ENCODE results near the gene SLC30A7. TPM values are rescaled to one million over a fixed set of nuclear protein-coding genes. Genes with fewer than 3 reads are reported as not detected.
"Not testable (repeated sequence)": the region's sequence is repeated elsewhere in the genome, so short reads cannot be mapped to it uniquely, and the experiment has no call there.

SLC30A7 gene
- total RNA-seq, 1 donor from 2014 or later = 30.1 TPM

GRCh38 chr1:100942304-100943046, 46.6 kb downstream of the SLC30A7 start:
- H3K4me3 Mint-ChIP-seq = no peak overlapping the region
- H3K9me3 Mint-ChIP-seq = peaks cover 6% of the 10 kb centered on the region
- peaks cover 58% of the 10 kb centered on the region for H3K36me3 Mint-ChIP-seq
- no peak for TF ChIP-seq CTCF (conservative IDR thresholded peaks at IDR 0.05)
- DNase-seq (ENCODE audit: extremely low spot score, unreplicated experiment) = no peak
- no peak overlapping the region for H3K27ac Mint-ChIP-seq
- H3K4me1 Mint-ChIP-seq (ENCODE audit: unreplicated experiment) = no peaks in the 10 kb centered on the region
- H3K27me3 Mint-ChIP-seq = no peaks in the 10 kb centered on the region

- Mint-ChIP-seq H3K27ac (peak overlapping the region; percentile 30), H3K27me3 (no peaks in the 10 kb centered on the region), H3K4me3 (no peak overlapping the region), H3K36me3 (peaks cover 60% of the 10 kb centered on the region), H3K4me1 (ENCODE audit: unreplicated experiment) (no peaks in the 10 kb centered on the region), H3K9me3 (peaks cover 9% of the 10 kb centered on the region)
- TF ChIP-seq CTCF (conservative IDR thresholded peaks at IDR 0.05) = no peak
- DNase-seq (ENCODE audit: extremely low spot score, unreplicated experiment) = no peak
Observed at GRCh38 chr1:100943533-100943932, 47.6 kb downstream of the SLC30A7 start.

- DNase-seq (ENCODE audit: extremely low spot score, unreplicated experiment); H3K27ac Mint-ChIP-seq; H3K4me3 Mint-ChIP-seq; H3K27me3 Mint-ChIP-seq: not testable (repeated sequence)
- peaks cover 12% of the 10 kb centered on the region for H3K9me3 Mint-ChIP-seq
- peaks cover 13% of the 10 kb centered on the region for H3K4me1 Mint-ChIP-seq (ENCODE audit: unreplicated experiment)
- peaks cover 64% of the 10 kb centered on the region for H3K36me3 Mint-ChIP-seq
Observed at GRCh38 chr1:100946064-100946463, 50.2 kb downstream of the SLC30A7 start.

DNA sequence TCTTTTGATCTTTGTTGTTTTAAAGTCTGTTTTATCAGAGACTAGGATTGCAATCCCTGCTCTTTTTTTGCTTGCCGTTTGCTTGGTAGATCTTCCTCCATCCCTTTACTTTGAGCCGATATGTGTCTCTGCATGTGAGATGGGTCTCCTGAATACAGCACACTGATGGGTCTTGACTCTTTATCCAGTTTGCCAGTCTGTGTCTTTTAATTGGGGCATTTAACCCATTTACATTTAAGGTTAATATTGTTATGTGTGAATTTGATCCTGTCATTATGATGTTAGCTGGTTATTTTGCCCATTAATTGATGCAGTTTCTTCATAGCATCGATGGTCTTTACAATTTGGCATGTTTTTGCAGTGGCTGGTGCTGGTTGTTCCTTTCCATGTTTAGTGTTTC, 51.9 kb downstream of the SLC30A7 start:
- peaks cover 65% of the 10 kb centered on the region for H3K36me3 Mint-ChIP-seq
- H3K27ac Mint-ChIP-seq = not testable (repeated sequence)
- H3K4me1 Mint-ChIP-seq (ENCODE audit: unreplicated experiment) = peaks cover 20% of the 10 kb centered on the region

GRCh38 chr1:100948721-100949405, 53.0 kb downstream of the SLC30A7 start:
- peaks cover 23% of the 10 kb centered on the region for H3K4me1 Mint-ChIP-seq (ENCODE audit: unreplicated experiment)
- not testable (repeated sequence) for H3K27me3 Mint-ChIP-seq; DNase-seq (ENCODE audit: extremely low spot score, unreplicated experiment); H3K4me3 Mint-ChIP-seq
- H3K27ac Mint-ChIP-seq = peak overlapping the region; percentile 34
- H3K9me3 Mint-ChIP-seq = peaks cover 12% of the 10 kb centered on the region
- peaks cover 68% of the 10 kb centered on the region for H3K36me3 Mint-ChIP-seq

More for the DNA sequence above, 51.9 kb downstream of the SLC30A7 start:
- not testable (repeated sequence) for H3K27me3 Mint-ChIP-seq; DNase-seq (ENCODE audit: extremely low spot score, unreplicated experiment); H3K4me3 Mint-ChIP-seq
- peaks cover 12% of the 10 kb centered on the region for H3K9me3 Mint-ChIP-seq

- not testable (repeated sequence) for H3K27me3 Mint-ChIP-seq; H3K4me3 Mint-ChIP-seq; H3K27ac Mint-ChIP-seq; DNase-seq (ENCODE audit: extremely low spot score, unreplicated experiment)
- Mint-ChIP-seq H3K4me1 (ENCODE audit: unreplicated experiment) (peaks cover 23% of the 10 kb centered on the region), H3K36me3 (peaks cover 66% of the 10 kb centered on the region), H3K9me3 (peaks cover 12% of the 10 kb centered on the region)
Observed at GRCh38 chr1:100949515-100950158, 53.7 kb downstream of the SLC30A7 start.

- Mint-ChIP-seq H3K4me3 (no peak overlapping the region), H3K36me3 (peaks cover 60% of the 10 kb centered on the region), H3K27me3 (no peaks in the 10 kb centered on the region), H3K4me1 (ENCODE audit: unreplicated experiment) (peaks cover 25% of the 10 kb centered on the region), H3K9me3 (peaks cover 12% of the 10 kb centered on the region), H3K27ac (no peak overlapping the region)
- TF ChIP-seq CTCF (conservative IDR thresholded peaks at IDR 0.05) = no peak
- DNase-seq (ENCODE audit: extremely low spot score, unreplicated experiment) = no peak
Observed at GRCh38 chr1:100950337-100950736, 54.4 kb downstream of the SLC30A7 start.
